K562 (cell line): ENCODE measurements around the gene C16orf90. TPM values are rescaled to one million over a fixed set of nuclear protein-coding genes. Genes with fewer than 3 reads are reported as not detected.

ENCODE experiments used
- ARID2 ChIP-seq: fragments of 450-650 bp; IDR thresholded peaks from 2 replicates; pipeline ENCODE4 v1.6.1; 2017; ENCODE audit warnings: antibody characterized with exemption, mild to moderate bottlenecking
- HMG20A ChIP-seq: fragments of 450-650 bp; formaldehyde crosslinking; conservative IDR thresholded peaks from 2 replicates; pipeline ENCODE4 v1.4.0; 2020; ENCODE audit warnings: mild to moderate bottlenecking, mixed read lengths
- KDM5B ChIP-seq: fragments of 200-600 bp; sonication (generic); IDR thresholded peaks from 2 replicates; pipeline ENCODE4 v1.6.1; 2012; ENCODE audit warnings: low read depth, mild to moderate bottlenecking, moderate library complexity, low read length, control low read depth, inconsistent platforms; ENCODE audit not compliant: insufficient replicate concordance
- KLF6 ChIP-seq: fragments of 250-450 bp; sonication (Bioruptor Pico); IDR thresholded peaks from 2 replicates; pipeline ENCODE4 v1.4.0; 2020; ENCODE audit warnings: mild to moderate bottlenecking, moderate library complexity, borderline replicate concordance
- NR2C1 ChIP-seq, 2 experiments: fragments of 450-650 bp; IDR thresholded peaks; 2 replicates each; pipeline ENCODE4 v1.6.1; 2017; ENCODE audit warnings: mild to moderate bottlenecking in 2 of 2, antibody characterized with exemption in 1 of 2, inconsistent platforms in 1 of 2, missing compliant biosample characterization in 1 of 2, missing genetic modification characterization in 1 of 2
- TOE1 ChIP-seq, 2 experiments: fragments of 450-650 bp in 1 of 2; sonication (generic) in 1 of 2; formaldehyde crosslinking in 1 of 2; IDR thresholded peaks; 2 replicates each; pipeline versions ENCODE4 v1.7.1 to v1.8.0; 2016 to 2022; ENCODE audit warnings: borderline replicate concordance in 2 of 2, mild to moderate bottlenecking in 2 of 2, antibody characterized with exemption in 1 of 2, inconsistent platforms in 1 of 2, low read depth in 1 of 2, missing genetic modification reagents in 1 of 2, moderate library complexity in 1 of 2
- ZNF24 ChIP-seq: fragments of 450-650 bp; IDR thresholded peaks from 2 replicates; pipeline ENCODE4 v1.6.1; 2016
- polyA plus RNA-seq, 8 experiments: library from polyadenylated mRNA; depleted of rRNA in 4 of 8; stranded (reverse) in 5 of 8; unstranded in 3 of 8; fragments of >200 nt; fragmentation: Nextera tagmentation in 2 of 8; fragmentation: Illumina TruSeq in 1 of 8; extraction: Ambion mirVana in 2 of 8; extraction: Trizol in 1 of 8; gene quantifications; 2 replicates each; pipeline versions ENCODE4 v1.2.1 to v1.2.3, GENCODE V29; 2011 to 2014; ENCODE audit warnings: inconsistent platforms in 1 of 8, missing spikeins in 1 of 8
- total RNA-seq, 7 experiments: library from RNA; depleted of rRNA in 6 of 7; stranded (reverse); fragments of >200 nt in 6 of 7; fragmentation: Illumina TruSeq in 2 of 7; extraction: Trizol in 2 of 7; gene quantifications; 2 replicates each; pipeline versions ENCODE4 v1.2.1 to v1.2.3, GENCODE V29; 2011 to 2021; ENCODE audit warnings: low replicate concordance in 1 of 7
- TF ChIP-seq, protein P1 (sequence below): fragments of 450-650 bp; formaldehyde crosslinking; IDR thresholded peaks from 2 replicates; pipeline ENCODE4 v1.4.0; 2020; ENCODE audit warnings: mild to moderate bottlenecking, mixed read lengths
- TF ChIP-seq, protein P2 (sequence below): sonication (generic); formaldehyde crosslinking; IDR thresholded peaks from 2 replicates; pipeline ENCODE4 v1.9.0; 2022; ENCODE audit warnings: mild to moderate bottlenecking, missing genetic modification reagents
- TF ChIP-seq, protein P3 (sequence below): sonication (generic); formaldehyde crosslinking; IDR thresholded peaks from 2 replicates; pipeline ENCODE4 v1.5.0; 2020; ENCODE audit warnings: missing genetic modification reagents
- TF ChIP-seq, protein P4 (sequence below): fragments of 250-450 bp; sonication (Bioruptor Pico); IDR thresholded peaks from 2 replicates; pipeline ENCODE4 v1.5.0; 2021; ENCODE audit warnings: mild to moderate bottlenecking, borderline replicate concordance
- TF ChIP-seq, protein P5 (sequence below): IDR thresholded peaks from 3 replicates; pipeline ENCODE4 v1.6.1; 2011; ENCODE audit warnings: borderline replicate concordance, mild to moderate bottlenecking, moderate library complexity; ENCODE audit not compliant: insufficient read length; ENCODE audit errors: extremely low read depth
- TF ChIP-seq, protein P6 (sequence below): fragments of 450-650 bp; IDR thresholded peaks from 2 replicates; pipeline ENCODE4 v1.6.1; 2016
- TF ChIP-seq, protein P7 (sequence below): sonication (generic); IDR thresholded peaks from 2 replicates; pipeline ENCODE4 v1.6.1; 2016

The C16orf90 gene
- total and polyA plus RNA-seq, 9 of the 15 experiments (the other 6 are each of a cell fraction or from before 2014, with no cell fraction given), result not detected

DNA sequence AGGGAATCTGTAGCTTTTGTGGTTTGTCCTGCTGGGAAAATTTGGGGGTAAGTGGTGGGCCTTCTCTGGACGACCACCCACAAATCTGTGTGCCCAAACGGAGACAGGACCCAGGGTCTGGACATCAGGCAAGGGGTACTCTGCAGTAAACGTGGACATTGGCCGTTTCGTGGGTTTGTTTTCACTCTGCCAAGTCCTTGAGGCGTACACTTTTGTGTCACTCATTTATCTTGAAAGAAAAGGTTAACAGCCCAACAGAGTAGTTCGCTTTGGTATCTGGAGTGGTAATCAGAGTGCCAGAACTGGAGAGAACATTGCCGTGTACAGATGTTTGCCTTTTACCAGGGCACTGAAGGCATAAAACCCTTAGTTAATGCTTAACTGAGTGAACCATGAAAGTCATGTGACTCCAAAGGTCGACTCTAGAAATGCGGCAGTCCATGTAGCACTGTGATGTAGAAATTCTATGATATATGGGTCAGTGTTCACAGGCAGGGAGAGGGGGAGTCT is 36.4 kb downstream of the C16orf90 start (continued):
- TF ChIP-seq, protein P1, sequence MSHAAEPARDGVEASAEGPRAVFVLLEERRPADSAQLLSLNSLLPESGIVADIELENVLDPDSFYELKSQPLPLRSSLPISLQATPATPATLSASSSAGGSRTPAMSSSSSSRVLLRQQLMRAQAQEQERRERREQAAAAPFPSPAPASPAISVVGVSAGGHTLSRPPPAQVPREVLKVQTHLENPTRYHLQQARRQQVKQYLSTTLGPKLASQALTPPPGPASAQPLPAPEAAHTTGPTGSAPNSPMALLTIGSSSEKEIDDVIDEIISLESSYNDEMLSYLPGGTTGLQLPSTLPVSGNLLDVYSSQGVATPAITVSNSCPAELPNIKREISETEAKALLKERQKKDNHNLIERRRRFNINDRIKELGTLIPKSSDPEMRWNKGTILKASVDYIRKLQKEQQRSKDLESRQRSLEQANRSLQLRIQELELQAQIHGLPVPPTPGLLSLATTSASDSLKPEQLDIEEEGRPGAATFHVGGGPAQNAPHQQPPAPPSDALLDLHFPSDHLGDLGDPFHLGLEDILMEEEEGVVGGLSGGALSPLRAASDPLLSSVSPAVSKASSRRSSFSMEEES, result peak; percentile 94
- TF ChIP-seq, protein P2, sequence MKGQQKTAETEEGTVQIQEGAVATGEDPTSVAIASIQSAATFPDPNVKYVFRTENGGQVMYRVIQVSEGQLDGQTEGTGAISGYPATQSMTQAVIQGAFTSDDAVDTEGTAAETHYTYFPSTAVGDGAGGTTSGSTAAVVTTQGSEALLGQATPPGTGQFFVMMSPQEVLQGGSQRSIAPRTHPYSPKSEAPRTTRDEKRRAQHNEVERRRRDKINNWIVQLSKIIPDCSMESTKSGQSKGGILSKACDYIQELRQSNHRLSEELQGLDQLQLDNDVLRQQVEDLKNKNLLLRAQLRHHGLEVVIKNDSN (CRISPR knock-in tag), result peak; percentile 50; the same call in 1 of the 2 replicates
- TF ChIP-seq, protein P3, sequence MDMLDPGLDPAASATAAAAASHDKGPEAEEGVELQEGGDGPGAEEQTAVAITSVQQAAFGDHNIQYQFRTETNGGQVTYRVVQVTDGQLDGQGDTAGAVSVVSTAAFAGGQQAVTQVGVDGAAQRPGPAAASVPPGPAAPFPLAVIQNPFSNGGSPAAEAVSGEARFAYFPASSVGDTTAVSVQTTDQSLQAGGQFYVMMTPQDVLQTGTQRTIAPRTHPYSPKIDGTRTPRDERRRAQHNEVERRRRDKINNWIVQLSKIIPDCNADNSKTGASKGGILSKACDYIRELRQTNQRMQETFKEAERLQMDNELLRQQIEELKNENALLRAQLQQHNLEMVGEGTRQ (CRISPR knock-in tag), result peak; percentile 52
- TF ChIP-seq, protein P4, sequence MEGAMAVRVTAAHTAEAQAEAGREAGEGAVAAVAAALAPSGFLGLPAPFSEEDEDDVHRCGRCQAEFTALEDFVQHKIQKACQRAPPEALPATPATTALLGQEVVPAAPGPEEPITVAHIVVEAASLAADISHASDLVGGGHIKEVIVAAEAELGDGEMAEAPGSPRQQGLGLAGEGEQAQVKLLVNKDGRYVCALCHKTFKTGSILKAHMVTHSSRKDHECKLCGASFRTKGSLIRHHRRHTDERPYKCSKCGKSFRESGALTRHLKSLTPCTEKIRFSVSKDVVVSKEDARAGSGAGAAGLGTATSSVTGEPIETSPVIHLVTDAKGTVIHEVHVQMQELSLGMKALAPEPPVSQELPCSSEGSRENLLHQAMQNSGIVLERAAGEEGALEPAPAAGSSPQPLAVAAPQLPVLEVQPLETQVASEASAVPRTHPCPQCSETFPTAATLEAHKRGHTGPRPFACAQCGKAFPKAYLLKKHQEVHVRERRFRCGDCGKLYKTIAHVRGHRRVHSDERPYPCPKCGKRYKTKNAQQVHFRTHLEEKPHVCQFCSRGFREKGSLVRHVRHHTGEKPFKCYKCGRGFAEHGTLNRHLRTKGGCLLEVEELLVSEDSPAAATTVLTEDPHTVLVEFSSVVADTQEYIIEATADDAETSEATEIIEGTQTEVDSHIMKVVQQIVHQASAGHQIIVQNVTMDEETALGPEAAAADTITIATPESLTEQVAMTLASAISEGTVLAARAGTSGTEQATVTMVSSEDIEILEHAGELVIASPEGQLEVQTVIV, result no peak
- TF ChIP-seq, protein P5, sequence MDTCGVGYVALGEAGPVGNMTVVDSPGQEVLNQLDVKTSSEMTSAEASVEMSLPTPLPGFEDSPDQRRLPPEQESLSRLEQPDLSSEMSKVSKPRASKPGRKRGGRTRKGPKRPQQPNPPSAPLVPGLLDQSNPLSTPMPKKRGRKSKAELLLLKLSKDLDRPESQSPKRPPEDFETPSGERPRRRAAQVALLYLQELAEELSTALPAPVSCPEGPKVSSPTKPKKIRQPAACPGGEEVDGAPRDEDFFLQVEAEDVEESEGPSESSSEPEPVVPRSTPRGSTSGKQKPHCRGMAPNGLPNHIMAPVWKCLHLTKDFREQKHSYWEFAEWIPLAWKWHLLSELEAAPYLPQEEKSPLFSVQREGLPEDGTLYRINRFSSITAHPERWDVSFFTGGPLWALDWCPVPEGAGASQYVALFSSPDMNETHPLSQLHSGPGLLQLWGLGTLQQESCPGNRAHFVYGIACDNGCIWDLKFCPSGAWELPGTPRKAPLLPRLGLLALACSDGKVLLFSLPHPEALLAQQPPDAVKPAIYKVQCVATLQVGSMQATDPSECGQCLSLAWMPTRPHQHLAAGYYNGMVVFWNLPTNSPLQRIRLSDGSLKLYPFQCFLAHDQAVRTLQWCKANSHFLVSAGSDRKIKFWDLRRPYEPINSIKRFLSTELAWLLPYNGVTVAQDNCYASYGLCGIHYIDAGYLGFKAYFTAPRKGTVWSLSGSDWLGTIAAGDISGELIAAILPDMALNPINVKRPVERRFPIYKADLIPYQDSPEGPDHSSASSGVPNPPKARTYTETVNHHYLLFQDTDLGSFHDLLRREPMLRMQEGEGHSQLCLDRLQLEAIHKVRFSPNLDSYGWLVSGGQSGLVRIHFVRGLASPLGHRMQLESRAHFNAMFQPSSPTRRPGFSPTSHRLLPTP, result no peak
- TF ChIP-seq TOE1 (IDR thresholded peaks at IDR 0.05; ENCODE audit: borderline replicate concordance), result peak; percentile 94
- TF ChIP-seq TOE1 (CRISPR knock-in tag; IDR thresholded peaks at IDR 0.05; ENCODE audit: borderline replicate concordance, low read depth), result no peak
- TF ChIP-seq ZNF24, result no peak
- TF ChIP-seq, protein P6, sequence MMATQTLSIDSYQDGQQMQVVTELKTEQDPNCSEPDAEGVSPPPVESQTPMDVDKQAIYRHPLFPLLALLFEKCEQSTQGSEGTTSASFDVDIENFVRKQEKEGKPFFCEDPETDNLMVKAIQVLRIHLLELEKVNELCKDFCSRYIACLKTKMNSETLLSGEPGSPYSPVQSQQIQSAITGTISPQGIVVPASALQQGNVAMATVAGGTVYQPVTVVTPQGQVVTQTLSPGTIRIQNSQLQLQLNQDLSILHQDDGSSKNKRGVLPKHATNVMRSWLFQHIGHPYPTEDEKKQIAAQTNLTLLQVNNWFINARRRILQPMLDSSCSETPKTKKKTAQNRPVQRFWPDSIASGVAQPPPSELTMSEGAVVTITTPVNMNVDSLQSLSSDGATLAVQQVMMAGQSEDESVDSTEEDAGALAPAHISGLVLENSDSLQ, result peak; percentile 56
- no peak for TF ChIP-seq HMG20A (CRISPR knock-in tag)
- TF ChIP-seq NR2C1 (IDR thresholded peaks at IDR 0.05), result peak; percentile 46; the same call in 1 of the 2 replicates
- no peak for TF ChIP-seq NR2C1 (tag; IDR thresholded peaks at IDR 0.05)
- TF ChIP-seq KLF6, result no peak
- TF ChIP-seq, protein P7, sequence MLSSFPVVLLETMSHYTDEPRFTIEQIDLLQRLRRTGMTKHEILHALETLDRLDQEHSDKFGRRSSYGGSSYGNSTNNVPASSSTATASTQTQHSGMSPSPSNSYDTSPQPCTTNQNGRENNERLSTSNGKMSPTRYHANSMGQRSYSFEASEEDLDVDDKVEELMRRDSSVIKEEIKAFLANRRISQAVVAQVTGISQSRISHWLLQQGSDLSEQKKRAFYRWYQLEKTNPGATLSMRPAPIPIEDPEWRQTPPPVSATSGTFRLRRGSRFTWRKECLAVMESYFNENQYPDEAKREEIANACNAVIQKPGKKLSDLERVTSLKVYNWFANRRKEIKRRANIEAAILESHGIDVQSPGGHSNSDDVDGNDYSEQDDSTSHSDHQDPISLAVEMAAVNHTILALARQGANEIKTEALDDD, result peak; percentile 62
- no peak for TF ChIP-seq ARID2
- TF ChIP-seq KDM5B, result peak; percentile 42
